K562 (cell line): ENCODE data around the gene TAS2R9. TPM values are rescaled to one million over a fixed set of nuclear protein-coding genes. Genes with fewer than 3 reads are reported as not detected.

Source experiments
- ATAC-seq: fragments of 200-7000 bp; cut with Tn5 transposase; 3 replicates; pipeline ENCODE4 v1.9.1; 2020; ENCODE audit warnings: moderate library complexity
- BruUV-seq: library from RNA; stranded (reverse); fragments of 400-500 nt; replicated peaks from 2 replicates; lab custom pipeline; 2021; lab: Mats Ljungman, UMichigan
- CTCF ChIA-PET: fragments of 300-600 bp; formaldehyde crosslinking; extraction: SDS; loops from one replicate; lab custom pipeline; 2021; ENCODE audit warnings: low intra/inter-chr PET ratio; lab: Yijun Ruan, JAX
- POLR2A ChIA-PET: fragments of 300-600, 350-650 bp; sonication (Branson Sonifier 250); formaldehyde crosslinking; extraction: SDS; loops from one replicate; lab custom pipeline; 2021; ENCODE audit warnings: antibody characterized with exemption, inconsistent platforms; lab: Yijun Ruan, JAX
- DNase-seq, 4 experiments: peaks; one replicate each; pipeline versions ENCODE4 v3.0.0 to v3.0.0-alpha.2; 2011 to 2018; ENCODE audit warnings: low spot score in 3 of 4, mixed read lengths in 3 of 4; ENCODE audit errors: extremely low read depth in 1 of 4
- FAIRE-seq: peaks from 2 replicates; lab custom pipeline; 2011; peaks lifted over from hg19 to GRCh38; lab: Jason Lieb, UNC
- H2AFZ ChIP-seq: 2 replicates; pipeline ENCODE4 v1.6.0; 2011; ENCODE audit warnings: low read depth, low read length, control low read depth, inconsistent platforms
- H3K27ac ChIP-seq: fragments of 200-600 bp; 3 replicates; pipeline ENCODE4 v1.8.0; 2011; ENCODE audit warnings: low read depth, mild to moderate bottlenecking, control low read depth, inconsistent platforms, low read length, moderate library complexity, mixed read lengths; ENCODE audit errors: extremely low read depth
- H3K27me3 ChIP-seq, 2 experiments: fragments of 300-600 bp in 1 of 2; 2 replicates in 1 of 2; 3 replicates in 1 of 2; pipeline versions ENCODE4 v1.6.0 to v1.8.0; 2011; ENCODE audit warnings: inconsistent platforms in 2 of 2, low read length in 2 of 2, mild to moderate bottlenecking in 1 of 2, mixed read lengths in 1 of 2, moderate library complexity in 1 of 2; ENCODE audit not compliant: control insufficient read depth in 2 of 2, insufficient read depth in 2 of 2
- H3K36me3 ChIP-seq: fragments of 300-600 bp; 3 replicates; pipeline ENCODE4 v1.8.0; 2011; ENCODE audit warnings: mild to moderate bottlenecking, low read length, inconsistent platforms; ENCODE audit not compliant: control insufficient read depth, insufficient read depth
- H3K4me1 ChIP-seq, 2 experiments: fragments of 200-600 bp in 1 of 2; replicated peaks in 1 of 2; 2 replicates in 1 of 2; 3 replicates in 1 of 2; pipeline versions ENCODE4 v1.5.1 to v1.8.0; 2011; ENCODE audit warnings: inconsistent platforms in 2 of 2, low read length in 2 of 2, mild to moderate bottlenecking in 1 of 2, mixed read lengths in 1 of 2, moderate library complexity in 1 of 2; ENCODE audit not compliant: control insufficient read depth in 2 of 2, insufficient read depth in 2 of 2
- H3K4me2 ChIP-seq: 2 replicates; pipeline ENCODE4 v1.6.1; 2011; ENCODE audit warnings: low read length, control low read depth, inconsistent platforms, mixed read lengths; ENCODE audit not compliant: insufficient read depth
- H3K4me3 ChIP-seq: fragments of 200-600 bp; sonication (generic), shearing (Covaris generic); 2 replicates; pipeline ENCODE4 v1.5.1; 2016; ENCODE audit warnings: control low read depth, inconsistent platforms
- H3K79me2 ChIP-seq: fragments of 200-600 bp; 3 replicates; pipeline ENCODE4 v1.8.0; 2011; ENCODE audit warnings: low read length, inconsistent platforms; ENCODE audit not compliant: control insufficient read depth, insufficient read depth
- H3K9ac ChIP-seq, 2 experiments: 2 replicates each; pipeline versions ENCODE4 v1.6.0 to v1.6.1; 2011; ENCODE audit warnings: low read depth in 2 of 2, low read length in 2 of 2, control low read depth in 1 of 2, inconsistent platforms in 1 of 2, mild to moderate bottlenecking in 1 of 2, mixed read lengths in 1 of 2; ENCODE audit not compliant: insufficient read depth in 1 of 2
- H3K9me1 ChIP-seq: one replicate; pipeline ENCODE4 v1.6.0; 2011; ENCODE audit warnings: inconsistent platforms, mild to moderate bottlenecking, low read length, moderate library complexity; ENCODE audit not compliant: control insufficient read depth, insufficient read depth
- H3K9me3 ChIP-seq: replicated peaks from 2 replicates; pipeline ENCODE4 v1.5.1; 2011; ENCODE audit warnings: low read depth, low read length, inconsistent platforms; ENCODE audit not compliant: control insufficient read depth, insufficient read depth
- H4K20me1 ChIP-seq: replicated peaks from 2 replicates; pipeline ENCODE4 v1.6.1; 2011; ENCODE audit warnings: low read length, inconsistent platforms, mixed read lengths; ENCODE audit not compliant: control insufficient read depth, insufficient read depth
- CBFA2T3 ChIP-seq: fragments of 450-650 bp; IDR thresholded peaks from 2 replicates; pipeline ENCODE4 v1.6.1; 2017
- CEBPG ChIP-seq, 3 experiments: fragments of 200-800 bp in 1 of 3; sonication (Bioruptor generic) in 1 of 3; sonication (generic) in 1 of 3; formaldehyde crosslinking in 1 of 3; IDR thresholded peaks in 2 of 3; conservative IDR thresholded peaks in 1 of 3; 2 replicates each; pipeline versions ENCODE4 v1.6.1 to v1.8.0; 2016 to 2022; ENCODE audit warnings: missing compliant biosample characterization in 2 of 3, missing genetic modification characterization in 2 of 3, mild to moderate bottlenecking in 1 of 3, missing genetic modification reagents in 1 of 3
- CREM ChIP-seq: IDR thresholded peaks from 2 replicates; pipeline ENCODE4 v1.6.1; 2014; ENCODE audit warnings: antibody characterized with exemption, low read depth
- CSDE1 ChIP-seq, 2 experiments: fragments of 450-650 bp; IDR thresholded peaks; 2 replicates each; pipeline ENCODE4 v1.6.1; 2016; ENCODE audit warnings: mild to moderate bottlenecking in 1 of 2
- FOXA3 ChIP-seq, 2 experiments: fragments of 450-650 bp in 1 of 2; sonication (generic) in 1 of 2; formaldehyde crosslinking; IDR thresholded peaks in 1 of 2; conservative IDR thresholded peaks in 1 of 2; 2 replicates each; pipeline versions ENCODE4 v1.4.0 to v1.8.0; 2020 to 2022; ENCODE audit warnings: mild to moderate bottlenecking in 2 of 2, missing genetic modification reagents in 1 of 2
- FOXK2 ChIP-seq, 2 experiments: fragments of 450-650 bp; IDR thresholded peaks in 1 of 2; conservative IDR thresholded peaks in 1 of 2; 2 replicates each; pipeline ENCODE4 v1.6.1; 2016; ENCODE audit warnings: low read depth in 2 of 2, mild to moderate bottlenecking in 1 of 2
- ILK ChIP-seq: fragments of 450-650 bp; IDR thresholded peaks from 2 replicates; pipeline ENCODE4 v1.6.1; 2016; ENCODE audit warnings: missing genetic modification characterization, low read depth, mild to moderate bottlenecking, missing compliant biosample characterization, moderate library complexity, borderline replicate concordance
- JUN ChIP-seq, 2 experiments: sonication (generic) in 1 of 2; formaldehyde crosslinking in 1 of 2; IDR thresholded peaks; 2 replicates each; pipeline versions ENCODE4 v1.6.1 to v1.8.0; 2012 to 2022; ENCODE audit warnings: borderline replicate concordance in 2 of 2, mild to moderate bottlenecking in 2 of 2, improper control_type of control experiment in 1 of 2, low read depth in 1 of 2, low read length in 1 of 2, missing genetic modification reagents in 1 of 2
- KDM1A ChIP-seq, 2 experiments: fragments of 450-650 bp; IDR thresholded peaks; 2 replicates each; pipeline ENCODE4 v1.6.1; 2016; ENCODE audit warnings: mild to moderate bottlenecking in 2 of 2
- MAFK ChIP-seq: IDR thresholded peaks from 2 replicates; pipeline ENCODE4 v1.6.1; 2011; ENCODE audit warnings: low read length, improper control_type of control experiment
- MBD2 ChIP-seq: sonication (generic); IDR thresholded peaks from 2 replicates; pipeline ENCODE4 v1.6.1; 2016; ENCODE audit warnings: low read depth, borderline replicate concordance
- PHF21A ChIP-seq: fragments of 450-650 bp; IDR thresholded peaks from 2 replicates; pipeline ENCODE4 v1.6.1; 2017; ENCODE audit warnings: low read depth, borderline replicate concordance
- POLR3A ChIP-seq: IDR thresholded peaks from 2 replicates; pipeline ENCODE4 v1.6.1; 2011; ENCODE audit warnings: borderline replicate concordance, mild to moderate bottlenecking, moderate library complexity; ENCODE audit not compliant: insufficient read length, insufficient read depth; ENCODE audit errors: extremely low read depth
- PRPF4 ChIP-seq: fragments of 200-400 bp; formaldehyde crosslinking; IDR thresholded peaks from one replicate; pipeline ENCODE4 v1.6.1; 2017; ENCODE audit warnings: low read length, low read depth, mild to moderate bottlenecking; ENCODE audit not compliant: insufficient read depth, poor library complexity, severe bottlenecking
- SAFB ChIP-seq: fragments of 200-400 bp; formaldehyde crosslinking; IDR thresholded peaks from 2 replicates; pipeline ENCODE4 v1.6.1; 2017; ENCODE audit warnings: low read depth, low read length, borderline replicate concordance
- XRCC5 ChIP-seq: fragments of 200-400 bp; formaldehyde crosslinking; IDR thresholded peaks from 2 replicates; pipeline ENCODE4 v1.6.1; 2017; ENCODE audit warnings: low read depth, mild to moderate bottlenecking, low read length
- ZNF766 ChIP-seq: fragments of 200-800 bp; sonication (Bioruptor generic); conservative IDR thresholded peaks from 2 replicates; pipeline ENCODE4 v1.6.1; 2016; ENCODE audit warnings: missing genetic modification characterization, missing compliant biosample characterization
- ZNF785 ChIP-seq: fragments of 250-450 bp; sonication (Bioruptor Pico); IDR thresholded peaks from 2 replicates; pipeline ENCODE4 v1.4.0; 2020; ENCODE audit warnings: mild to moderate bottlenecking
- WGBS: fragments of 100-300 bp; shearing (Covaris generic); methylation state at CpG from one replicate; pipeline ENCODE4 v1.1.6; 2016; ENCODE audit warnings: low coverage, mixed read lengths; ENCODE audit not compliant: insufficient coverage; ENCODE audit errors: missing lambda C conversion rate; 5-methylcytosine and 5-hydroxymethylcytosine counted together
- in situ Hi-C: fragments of 300-500 bp; cut with MboI; formaldehyde crosslinking; loops from 4 replicates; pipeline ENCODE4 v1.15.0; 2018; ENCODE audit warnings: inconsistent platforms, mixed read lengths
- intact Hi-C: fragments of 100-400 bp; cut with micrococcal nuclease; formaldehyde crosslinking; loops from 2 replicates; pipeline ENCODE4 v1.14.2; 2022
- polyA plus RNA-seq, 8 experiments: library from polyadenylated mRNA; depleted of rRNA in 4 of 8; stranded (reverse) in 5 of 8; unstranded in 3 of 8; fragments of >200 nt; fragmentation: Nextera tagmentation in 2 of 8; fragmentation: Illumina TruSeq in 1 of 8; extraction: Ambion mirVana in 2 of 8; extraction: Trizol in 1 of 8; gene quantifications; 2 replicates each; pipeline versions ENCODE4 v1.2.1 to v1.2.3, GENCODE V29; 2011 to 2014; ENCODE audit warnings: inconsistent platforms in 1 of 8, missing spikeins in 1 of 8
- total RNA-seq, 7 experiments: library from RNA; depleted of rRNA in 6 of 7; stranded (reverse); fragments of >200 nt in 6 of 7; fragmentation: Illumina TruSeq in 2 of 7; extraction: Trizol in 2 of 7; gene quantifications; 2 replicates each; pipeline versions ENCODE4 v1.2.1 to v1.2.3, GENCODE V29; 2011 to 2021; ENCODE audit warnings: low replicate concordance in 1 of 7
- TF ChIP-seq, protein P1 (sequence below): fragments of 250-450 bp; sonication (Bioruptor Pico); IDR thresholded peaks from 2 replicates; pipeline ENCODE4 v1.8.0; 2021; ENCODE audit warnings: moderate library complexity, mild to moderate bottlenecking, inconsistent platforms
- TF ChIP-seq, protein P2 (sequence below): fragments of 250-450 bp; sonication (Bioruptor Pico); IDR thresholded peaks from 2 replicates; pipeline ENCODE4 v1.8.0; 2022; ENCODE audit warnings: moderate library complexity, mild to moderate bottlenecking, inconsistent platforms

Gene TAS2R9
- total and polyA plus RNA-seq, 9 of the 15 experiments (the other 6 are each of a cell fraction or from before 2014, with no cell fraction given) = not detected

DNA sequence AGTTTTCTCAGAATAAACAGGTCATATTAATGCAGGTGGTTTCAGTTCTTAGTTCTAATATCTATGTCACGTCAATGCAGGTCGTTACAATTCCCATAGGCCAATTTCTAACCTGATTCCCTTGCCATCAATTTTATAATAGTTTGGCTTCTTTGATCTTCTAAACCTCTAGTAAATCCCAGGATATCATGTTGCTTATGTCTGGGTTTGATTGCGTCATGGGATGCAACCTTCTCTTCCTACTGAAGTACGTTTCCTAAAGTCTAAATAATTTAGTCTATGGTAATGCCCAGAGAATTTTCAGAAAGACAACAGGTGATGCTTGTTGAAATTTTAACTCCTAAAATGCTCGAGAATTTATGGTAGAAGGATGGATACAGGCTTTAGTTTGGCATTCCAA lies 26.7 kb downstream of the TAS2R9 start (continued):
- TF ChIP-seq CEBPG (CRISPR knock-in tag; IDR thresholded peaks at IDR 0.05) (no peak), CEBPG (tag; conservative IDR thresholded peaks at IDR 0.05 in 1 of 2, IDR thresholded peaks at IDR 0.05 in 1 of 2) (peak; percentile 22 to 70; a peak in 3 of 4 replicates), PRPF4 (no peak), POLR3A (no peak), XRCC5 (no peak), ZNF785 (CRISPR knock-in tag) (no peak)
- TF ChIP-seq, protein P1, sequence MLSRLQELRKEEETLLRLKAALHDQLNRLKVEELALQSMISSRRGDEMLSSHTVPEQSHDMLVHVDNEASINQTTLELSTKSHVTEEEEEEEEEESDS (CRISPR knock-in tag) = no peak

GRCh38 chr12:10779103-10779502 lies 30.9 kb downstream of the TAS2R9 start:
- Histone ChIP-seq H3K9me3 (no peaks in the 10 kb centered on the region), H2AFZ (no peak overlapping the region), H3K9me1 (no peaks in the 10 kb centered on the region), H3K4me2 (no peak overlapping the region), H4K20me1 (no peaks in the 10 kb centered on the region), H3K27ac (no peak overlapping the region), H3K4me1 (peaks cover 0 to 2% of the 10 kb centered on the region in 2 experiments; a peak in 1 of 5 replicates), H3K4me3 (no peak overlapping the region), H3K9ac (no peak overlapping the region), H3K79me2 (no peaks in the 10 kb centered on the region), H3K27me3 (peaks cover 0 to 2% of the 10 kb centered on the region in 2 experiments; a peak in 1 of 5 replicates), H3K36me3 (no peaks in the 10 kb centered on the region)
- in situ Hi-C loops (loop anchor here (10.0 kb wide), 1 partner anchor 416 kb away; no protein-coding TSS in a partner anchor), intact Hi-C loops (no loop called here)
- ATAC-seq = no peak
- no TSS peak for BruUV-seq
- FAIRE-seq = no peak
- WGBS = 0% methylated on average over 2 of the region's 2 CpGs
- DNase-seq = peak in 2 of 4 experiments; percentile 2 to 20
- POLR2A ChIA-PET = interaction anchor here (0.7 kb wide), 1 partner anchor 31 kb away, joined by 3 read pairs; the partner anchor contains the start of gene TAS2R9
- CTCF ChIA-PET = no interaction called here
- TF ChIP-seq CBFA2T3 = 0 out of 2 replicates have a peak, but pooled peaks have one; percentile 12
- TF ChIP-seq FOXK2 (conservative IDR thresholded peaks at IDR 0.05 in 1 of 2, IDR thresholded peaks at IDR 0.05 in 1 of 2; ENCODE audit: low read depth in 2 of 2) = 0 out of 4 replicates have a peak, but pooled peaks of 1 of the 2 experiments have one; percentile 32
- no peak for TF ChIP-seq MBD2
- no peak for TF ChIP-seq JUN (IDR thresholded peaks at IDR 0.05; ENCODE audit: borderline replicate concordance, low read depth, low read length)
- TF ChIP-seq JUN (CRISPR knock-in tag; IDR thresholded peaks at IDR 0.05; ENCODE audit: borderline replicate concordance) = no peak
- no peak for TF ChIP-seq CREM
- TF ChIP-seq FOXA3 (CRISPR knock-in tag; conservative IDR thresholded peaks at IDR 0.05 in 1 of 2, IDR thresholded peaks at IDR 0.05 in 1 of 2) = 0 out of 4 replicates have a peak, but pooled peaks of 1 of the 2 experiments have one; percentile 15
- TF ChIP-seq CSDE1 (IDR thresholded peaks at IDR 0.05) = no peak
- TF ChIP-seq MAFK = no peak
- TF ChIP-seq, protein P2, sequence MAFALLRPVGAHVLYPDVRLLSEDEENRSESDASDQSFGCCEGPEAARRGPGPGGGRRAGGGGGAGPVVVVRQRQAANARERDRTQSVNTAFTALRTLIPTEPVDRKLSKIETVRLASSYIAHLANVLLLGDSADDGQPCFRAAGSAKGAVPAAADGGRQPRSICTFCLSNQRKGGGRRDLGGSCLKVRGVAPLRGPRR (CRISPR knock-in tag) = no peak
- TF ChIP-seq PHF21A = no peak
- no peak for TF ChIP-seq ILK (tag)
- no peak for TF ChIP-seq ZNF766
- TF ChIP-seq KDM1A (IDR thresholded peaks at IDR 0.05) = no peak
- TF ChIP-seq SAFB = no peak
